Nephron (organoid): Measurements from ENCODE around the gene RFTN1.
A peak's percentile ranks its signal among the peaks of the same experiment; 100 is the strongest.

Source experiments
- H3K27ac Mint-ChIP-seq, 3 experiments: 2 replicates each; pipeline ENCODE4 v1.8.0; 2020; ENCODE audit warnings: mixed read lengths in 3 of 3, mild to moderate bottlenecking in 2 of 3, moderate library complexity in 1 of 3
- H3K27me3 Mint-ChIP-seq: 2 replicates; pipeline ENCODE4 v1.8.0; 2021; ENCODE audit warnings: low read depth, mild to moderate bottlenecking, moderate library complexity, mixed read lengths
- H3K36me3 Mint-ChIP-seq: 2 replicates; pipeline ENCODE4 v1.8.0; 2020; ENCODE audit warnings: low read depth, mixed read lengths
- H3K4me1 Mint-ChIP-seq: 2 replicates; pipeline ENCODE4 v1.8.0; 2020; ENCODE audit warnings: mixed read lengths
- H3K4me3 Mint-ChIP-seq, 3 experiments: 2 replicates each; pipeline ENCODE4 v1.8.0; 2020; ENCODE audit warnings: mild to moderate bottlenecking in 3 of 3, mixed read lengths in 3 of 3, moderate library complexity in 2 of 3
- H3K9me3 Mint-ChIP-seq: 2 replicates; pipeline ENCODE4 v1.8.0; 2020; ENCODE audit warnings: mixed read lengths
- TF ChIP-seq, protein P1 (sequence below), 3 experiments: fragments of 200-600 bp; sonication (generic); IDR thresholded peaks; one replicate each; pipeline ENCODE4 v1.5.0; 2021; ENCODE audit warnings: antibody characterized with exemption in 3 of 3; ENCODE audit not compliant: unreplicated experiment in 3 of 3

Gene RFTN1

DNA sequence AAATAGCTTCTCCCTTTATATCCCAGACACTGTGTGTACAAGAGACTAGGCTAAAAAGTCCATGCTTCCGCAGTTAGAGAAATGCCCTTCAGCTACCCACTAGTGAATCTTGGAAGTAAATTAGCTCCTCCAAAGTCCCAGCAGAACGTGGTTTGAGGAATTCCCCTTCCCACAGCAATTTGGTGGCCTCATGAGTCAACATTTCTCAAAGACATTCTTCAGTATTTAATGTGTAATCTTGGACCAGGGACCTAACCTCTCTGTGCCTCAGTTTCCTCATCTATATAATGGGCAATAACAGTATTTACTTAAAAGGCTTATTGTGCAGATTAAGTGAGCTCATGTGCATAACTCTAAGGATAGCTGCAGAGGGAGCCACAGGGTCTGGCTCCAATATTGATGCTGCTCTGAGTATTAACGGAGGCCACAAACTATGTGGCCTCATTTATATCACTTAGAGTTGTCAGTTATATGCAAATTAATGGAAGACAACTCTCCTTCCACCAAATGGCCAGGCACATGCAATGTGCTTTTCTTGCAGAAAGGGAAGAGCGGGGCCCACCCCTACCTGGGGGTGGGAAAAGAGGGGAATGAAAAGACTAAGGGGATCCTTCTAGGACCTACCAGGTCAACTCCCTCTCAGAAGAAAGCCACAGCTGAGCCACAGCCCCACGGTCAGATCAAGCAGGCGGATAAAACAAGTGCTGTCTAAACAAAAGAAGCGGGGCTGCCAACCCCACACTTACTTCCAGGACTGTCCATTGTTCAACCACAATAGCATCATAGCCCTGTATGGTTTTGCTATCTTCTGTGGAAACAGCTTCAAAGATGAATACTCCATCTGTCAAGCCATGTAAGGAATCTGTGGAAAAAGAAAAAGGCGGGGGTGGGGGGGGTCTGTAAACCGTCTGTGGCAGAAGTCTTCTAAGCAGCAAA is 156.0 kb downstream of the RFTN1 start:
- Mint-ChIP-seq H3K27ac (peak overlapping the region in 1 of 3 experiments; percentile 25), H3K4me3 (no peak overlapping the region), H3K4me1 (peaks cover 19% of the 10 kb centered on the region), H3K9me3 (no peaks in the 10 kb centered on the region), H3K36me3 (peaks cover 12% of the 10 kb centered on the region), H3K27me3 (no peaks in the 10 kb centered on the region)
- TF ChIP-seq, protein P1, sequence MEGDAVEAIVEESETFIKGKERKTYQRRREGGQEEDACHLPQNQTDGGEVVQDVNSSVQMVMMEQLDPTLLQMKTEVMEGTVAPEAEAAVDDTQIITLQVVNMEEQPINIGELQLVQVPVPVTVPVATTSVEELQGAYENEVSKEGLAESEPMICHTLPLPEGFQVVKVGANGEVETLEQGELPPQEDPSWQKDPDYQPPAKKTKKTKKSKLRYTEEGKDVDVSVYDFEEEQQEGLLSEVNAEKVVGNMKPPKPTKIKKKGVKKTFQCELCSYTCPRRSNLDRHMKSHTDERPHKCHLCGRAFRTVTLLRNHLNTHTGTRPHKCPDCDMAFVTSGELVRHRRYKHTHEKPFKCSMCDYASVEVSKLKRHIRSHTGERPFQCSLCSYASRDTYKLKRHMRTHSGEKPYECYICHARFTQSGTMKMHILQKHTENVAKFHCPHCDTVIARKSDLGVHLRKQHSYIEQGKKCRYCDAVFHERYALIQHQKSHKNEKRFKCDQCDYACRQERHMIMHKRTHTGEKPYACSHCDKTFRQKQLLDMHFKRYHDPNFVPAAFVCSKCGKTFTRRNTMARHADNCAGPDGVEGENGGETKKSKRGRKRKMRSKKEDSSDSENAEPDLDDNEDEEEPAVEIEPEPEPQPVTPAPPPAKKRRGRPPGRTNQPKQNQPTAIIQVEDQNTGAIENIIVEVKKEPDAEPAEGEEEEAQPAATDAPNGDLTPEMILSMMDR (IDR thresholded peaks at IDR 0.05; ENCODE audit: unreplicated experiment in 3 of 3) = peak in 1 of 3 experiments; percentile 26

DNA sequence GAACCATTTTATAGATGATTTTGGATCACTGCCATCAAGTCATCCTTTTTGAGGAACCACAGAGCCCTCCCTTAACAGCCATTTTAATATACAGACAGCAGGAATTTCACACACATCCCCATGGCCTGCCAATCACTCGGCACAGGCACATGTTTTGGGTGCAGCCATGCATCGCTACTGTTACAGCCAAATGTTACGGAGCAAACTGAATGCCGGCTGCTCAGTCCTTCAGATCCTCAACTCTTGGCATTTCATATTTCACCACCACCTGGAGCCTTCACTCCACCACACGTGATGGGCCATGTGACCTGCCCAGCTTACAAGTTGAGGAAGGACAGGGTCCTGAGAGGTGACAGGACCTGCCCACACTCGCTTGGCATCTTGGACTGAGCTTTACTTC is 157.7 kb downstream of the RFTN1 start:
- Mint-ChIP-seq H3K27ac (no peak overlapping the region), H3K36me3 (peaks cover 16% of the 10 kb centered on the region), H3K27me3 (no peaks in the 10 kb centered on the region), H3K4me1 (peaks cover 22% of the 10 kb centered on the region), H3K9me3 (no peaks in the 10 kb centered on the region), H3K4me3 (no peak overlapping the region)
- TF ChIP-seq, protein P1 (IDR thresholded peaks at IDR 0.05; ENCODE audit: unreplicated experiment in 3 of 3) = no peak

DNA sequence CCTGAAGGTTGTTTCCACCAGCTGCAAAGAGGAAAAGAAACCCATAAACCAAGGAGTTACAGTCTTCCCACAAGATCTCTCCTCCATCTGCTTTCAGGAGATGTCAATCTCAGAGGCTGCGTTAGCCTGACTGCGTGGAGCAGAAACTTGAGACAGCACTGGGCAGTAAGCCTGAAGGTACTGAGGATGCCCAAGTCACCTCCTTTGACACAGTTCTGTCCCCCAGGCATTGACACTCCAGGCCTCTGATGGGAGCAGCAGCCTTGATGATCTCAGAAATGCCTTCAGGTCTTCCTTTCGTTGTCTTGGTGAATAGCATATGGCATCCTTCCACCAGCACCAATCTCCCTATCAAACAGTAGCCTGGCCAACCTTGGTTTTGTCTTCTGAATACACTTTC is 159.2 kb downstream of the RFTN1 start:
- H3K27ac Mint-ChIP-seq = no peak overlapping the region
- H3K9me3 Mint-ChIP-seq = no peaks in the 10 kb centered on the region
- H3K4me3 Mint-ChIP-seq = no peak overlapping the region
- TF ChIP-seq, protein P1 (IDR thresholded peaks at IDR 0.05; ENCODE audit: unreplicated experiment in 3 of 3) = no peak
- H3K27me3 Mint-ChIP-seq = no peaks in the 10 kb centered on the region
- peaks cover 28% of the 10 kb centered on the region for H3K36me3 Mint-ChIP-seq
- peaks cover 31% of the 10 kb centered on the region for H3K4me1 Mint-ChIP-seq

DNA sequence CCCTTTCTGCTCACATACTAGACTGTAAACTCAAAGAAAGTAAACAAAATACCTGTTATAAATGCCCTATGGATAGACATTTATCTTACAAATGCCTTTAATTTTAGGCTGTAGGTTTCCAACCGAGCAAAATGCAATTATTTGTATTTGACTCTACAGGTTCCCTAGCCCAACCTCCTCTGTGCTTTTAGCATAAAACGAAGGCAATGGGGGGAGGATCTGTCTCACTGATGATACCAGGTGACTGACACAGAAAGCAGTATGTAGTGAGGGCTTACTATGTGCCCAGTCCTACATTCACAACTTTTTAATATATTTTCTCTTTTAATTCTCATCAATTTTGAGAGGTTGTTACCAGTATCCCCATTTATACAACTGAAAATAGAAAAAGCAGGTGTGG is 161.1 kb downstream of the RFTN1 start:
- no peaks in the 10 kb centered on the region for H3K27me3 Mint-ChIP-seq
- no peak overlapping the region for H3K27ac Mint-ChIP-seq
- TF ChIP-seq, protein P1 (IDR thresholded peaks at IDR 0.05; ENCODE audit: unreplicated experiment in 3 of 3) = no peak
- H3K4me1 Mint-ChIP-seq = peaks cover 16% of the 10 kb centered on the region
- H3K4me3 Mint-ChIP-seq = no peak overlapping the region
- H3K9me3 Mint-ChIP-seq = no peaks in the 10 kb centered on the region
- H3K36me3 Mint-ChIP-seq = peaks cover 41% of the 10 kb centered on the region

DNA sequence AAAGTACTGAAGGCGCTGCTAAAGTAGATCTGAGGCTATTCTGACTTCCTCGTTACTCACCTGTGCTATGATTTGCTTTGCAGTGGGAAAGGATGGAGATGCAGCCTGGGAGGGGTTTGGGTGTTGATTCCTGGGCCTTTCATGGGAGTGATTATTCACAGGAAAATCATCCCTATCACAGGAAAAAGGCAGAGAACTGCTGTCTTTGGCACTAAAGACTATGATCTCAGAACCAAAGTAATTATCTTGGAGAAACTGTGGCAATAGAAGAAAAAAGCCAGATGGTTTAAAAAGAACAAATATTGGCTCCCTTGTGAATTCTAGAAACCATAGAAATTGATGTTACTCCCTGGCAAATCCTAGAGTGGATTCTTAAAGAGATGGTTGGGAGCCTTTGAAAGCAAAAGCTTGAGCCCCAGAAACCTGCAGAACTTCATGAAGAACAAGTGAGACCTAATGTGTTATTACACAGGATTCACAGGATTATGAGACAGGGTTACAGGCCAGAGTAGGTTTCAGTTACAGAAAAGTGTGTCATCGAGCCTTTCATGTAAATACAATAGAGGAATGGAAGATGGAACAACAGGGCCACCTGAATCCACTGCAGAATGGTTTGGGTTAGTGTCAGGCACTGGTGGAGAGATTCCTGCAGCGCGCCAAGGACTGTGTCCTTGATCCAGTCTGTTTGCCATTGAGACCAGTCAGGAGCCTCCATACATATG is 162.7 kb downstream of the RFTN1 start:
- Mint-ChIP-seq H3K27me3 (no peaks in the 10 kb centered on the region), H3K9me3 (no peaks in the 10 kb centered on the region), H3K36me3 (peaks cover 47% of the 10 kb centered on the region)

More for the DNA sequence above, 162.7 kb downstream of the RFTN1 start:
- TF ChIP-seq, protein P1 (IDR thresholded peaks at IDR 0.05; ENCODE audit: unreplicated experiment in 3 of 3) = no peak
- peak overlapping the region in 2 of 3 experiments; percentile 36 to 60 for H3K27ac Mint-ChIP-seq
- peaks cover 13% of the 10 kb centered on the region for H3K4me1 Mint-ChIP-seq
- no peak overlapping the region for H3K4me3 Mint-ChIP-seq
